ENCODE results near the gene PCDHGC4. TPM values are rescaled to one million over a fixed set of nuclear protein-coding genes. Genes with fewer than 3 reads are reported as not detected.

The PCDHGC4 gene
- total RNA-seq, 1 experiment from 2014 or later, result 4.3 TPM

GRCh38 chr5:141477044-141477575, 7.7 kb upstream of the PCDHGC4 start:
- Histone ChIP-seq H3K79me1 (ENCODE audit: insufficient read depth, low read depth, low read length, poor library complexity, severe bottlenecking) (no peaks in the 10 kb centered on the region), H2BK20ac (ENCODE audit: low read depth, low read length, poor library complexity, severe bottlenecking) (no peak overlapping the region), H3K23ac (ENCODE audit: insufficient read length, low read depth, low read length) (no peak overlapping the region), H3K27me3 (ENCODE audit: insufficient read depth, low read length) (peaks cover 15% of the 10 kb centered on the region), H3K4me2 (ENCODE audit: insufficient read depth, insufficient read length, low read length) (peak overlapping the region; percentile 95), H2BK15ac (ENCODE audit: low read depth, low read length) (no peak overlapping the region), H3K14ac (ENCODE audit: insufficient read depth, low read length) (no peak overlapping the region), H3K4me1 (ENCODE audit: insufficient read depth, low read length) (0 out of 2 replicates have a peak, but pooled peaks cover 2% of the 10 kb centered on the region), H3K18ac (ENCODE audit: insufficient read length, low read depth, low read length) (no peak overlapping the region), H3K27ac (ENCODE audit: insufficient read length, low read depth, low read length) (no peak overlapping the region), H4K91ac (ENCODE audit: insufficient read length, low read depth, low read length) (no peak overlapping the region), H3K9me3 (ENCODE audit: control insufficient read depth, low read depth, low read length) (peaks cover 5% of the 10 kb centered on the region), H3K23me2 (ENCODE audit: insufficient read length, low read depth, low read length, poor library complexity, severe bottlenecking) (peaks cover 17% of the 10 kb centered on the region), H2AFZ (ENCODE audit: low read length) (no peak overlapping the region), H4K20me1 (ENCODE audit: control insufficient read depth, insufficient read depth, insufficient read length) (no peaks in the 10 kb centered on the region), H2BK120ac (ENCODE audit: low read depth, low read length, poor library complexity, severe bottlenecking) (no peak overlapping the region), H3T11ph (ENCODE audit: low read length) (no peak overlapping the region), H4K5ac (ENCODE audit: insufficient read length, low read depth, low read length) (no peak overlapping the region), H2AK5ac (ENCODE audit: insufficient read length, low read length) (no peak overlapping the region), H2BK5ac (ENCODE audit: insufficient read length, low read length) (no peak overlapping the region), H3K4ac (ENCODE audit: low read depth, low read length) (no peak overlapping the region), H3K9ac (ENCODE audit: extremely low read depth, insufficient read length, low read length) (no peak overlapping the region), H3K56ac (ENCODE audit: insufficient read length, low read depth, low read length) (no peak overlapping the region), H3K79me2 (ENCODE audit: insufficient read depth, low read length) (no peaks in the 10 kb centered on the region), H4K8ac (replicated peaks; ENCODE audit: insufficient read length, low read depth, low read length) (no peak overlapping the region), H2BK12ac (ENCODE audit: insufficient read length, low read depth, low read length) (no peak overlapping the region)
- peaks cover 23 to 30% of the 10 kb centered on the region in 2 experiments for H3K4me1 Mint-ChIP-seq
- H3K4me3 Mint-ChIP-seq, result peak overlapping the region; percentile 92 to 97
- no peak for DNase-seq
- peaks cover 0 to 21% (median 8%) of the 10 kb centered on the region in 3 experiments; a peak in 4 of 7 replicates for H3K36me3 Mint-ChIP-seq (ENCODE audit: insufficient read depth in 1 of 3, low read depth in 3 of 3)
- peaks cover 0 to 23% of the 10 kb centered on the region in 2 experiments; a peak in 4 of 5 replicates for H3K9me3 Mint-ChIP-seq
- no peak for TF ChIP-seq CTCF (conservative IDR thresholded peaks at IDR 0.05)
- WGBS (ENCODE audit: extremely low coverage, insufficient read length, low lambda C conversion rate), result no CpG with 5 or more reads among the region's 24 CpGs
- no peak overlapping the region; a peak in 1 of 7 replicates for H3K27ac Mint-ChIP-seq
- H3K27me3 Mint-ChIP-seq (ENCODE audit: low read depth), result peaks cover 33% of the 10 kb centered on the region
